CD1c-positive myeloid dendritic cell (primary cell): ENCODE results near the gene PATL1.
"Not testable (repeated sequence)": the region's sequence is repeated elsewhere in the genome, so short reads cannot be mapped to it uniquely, and the experiment has no call there.

ENCODE experiments used
- DNase-seq: peaks from one replicate; pipeline ENCODE4 v3.0.0-alpha.2; 2016; ENCODE audit errors: extremely low spot score

The PATL1 gene

GRCh38 chr11:59668950-59669610, at the start of gene PATL1:
PATL1 (minus strand) TSS chr11:59669037; CDS start chr11:59668895, 142 bp downstream.
- DNase-seq = peak; percentile 100

- no peak for DNase-seq
Observed at GRCh38 chr11:59716051-59716450, 47.2 kb upstream of the PATL1 start.

- no peak for DNase-seq
Observed at GRCh38 chr11:59713745-59714144, 44.9 kb upstream of the PATL1 start, which contains the start of gene OR10V1. OR10V1 (minus strand) TSS chr11:59713845; CDS start chr11:59713845, 0 bp downstream.

- DNase-seq = no peak
Observed at GRCh38 chr11:59710136-59710847, 41.5 kb upstream of the PATL1 start.

- DNase-seq = no peak
Observed at GRCh38 chr11:59708537-59708936, 39.7 kb upstream of the PATL1 start.

GRCh38 chr11:59707371-59707770, 38.5 kb upstream of the PATL1 start:
- no peak for DNase-seq

GRCh38 chr11:59706518-59707285, 37.9 kb upstream of the PATL1 start:
- no peak for DNase-seq

GRCh38 chr11:59705294-59705693, 36.5 kb upstream of the PATL1 start:
- no peak for DNase-seq

GRCh38 chr11:59703515-59703914, 34.7 kb upstream of the PATL1 start:
- not testable (repeated sequence) for DNase-seq

GRCh38 chr11:59700157-59700556, 31.3 kb upstream of the PATL1 start:
- not testable (repeated sequence) for DNase-seq

- DNase-seq = no peak
Observed at GRCh38 chr11:59698506-59698905, 29.7 kb upstream of the PATL1 start.

GRCh38 chr11:59692915-59693314, 24.1 kb upstream of the PATL1 start:
- no peak for DNase-seq

GRCh38 chr11:59691156-59691555, 22.3 kb upstream of the PATL1 start:
- no peak for DNase-seq

- no peak for DNase-seq
Observed at GRCh38 chr11:59689015-59689414, 20.2 kb upstream of the PATL1 start.

GRCh38 chr11:59681260-59681725, 12.5 kb upstream of the PATL1 start:
- not testable (repeated sequence) for DNase-seq

GRCh38 chr11:59680287-59681154, 11.7 kb upstream of the PATL1 start:
- peak; percentile 74 for DNase-seq

GRCh38 chr11:59679347-59679746, 10.5 kb upstream of the PATL1 start:
- DNase-seq = peak; percentile 37

- DNase-seq = no peak
Observed at GRCh38 chr11:59678813-59679165, 10.0 kb upstream of the PATL1 start.

- no peak for DNase-seq
Observed at GRCh38 chr11:59678118-59678812, 9.4 kb upstream of the PATL1 start.

- no peak for DNase-seq
Observed at GRCh38 chr11:59676205-59676604, 7.4 kb upstream of the PATL1 start.

GRCh38 chr11:59674291-59674690, 5.5 kb upstream of the PATL1 start:
- DNase-seq = no peak
